Measurements from ENCODE around the gene DOCK3. TPM values are rescaled to one million over a fixed set of nuclear protein-coding genes. Genes with fewer than 3 reads are reported as not detected.
"Not testable (repeated sequence)": the region's sequence is repeated elsewhere in the genome, so short reads cannot be mapped to it uniquely, and the experiment has no call there.

The DOCK3 gene
- total RNA-seq, 1 experiment from 2014 or later = 8.3 TPM

DNA sequence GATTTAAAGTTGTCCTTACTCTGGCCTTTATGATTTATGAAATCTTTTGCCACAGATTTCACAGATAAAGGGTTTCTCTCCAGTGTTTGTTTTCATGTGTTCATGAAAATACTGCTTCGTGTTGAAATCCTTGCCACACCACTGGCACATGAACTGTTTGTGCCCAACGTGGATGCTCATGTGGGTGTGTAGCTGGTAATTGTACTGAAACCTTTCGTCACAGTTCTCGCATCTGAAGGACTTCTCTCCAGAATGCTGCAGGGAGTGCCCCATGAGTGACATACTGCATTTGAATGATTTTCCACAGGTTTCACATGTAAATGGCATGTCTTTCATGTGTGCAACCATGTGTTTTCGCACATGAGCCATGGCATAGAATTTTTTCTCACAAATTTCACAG, 111.9 kb downstream of the DOCK3 start:
- Histone ChIP-seq H3K9me3 (ENCODE audit: control insufficient read depth, low read depth, low read length) (no peaks in the 10 kb centered on the region), H2BK120ac (ENCODE audit: low read depth, low read length, poor library complexity, severe bottlenecking) (no peak overlapping the region), H4K5ac (ENCODE audit: insufficient read length, low read depth, low read length) (no peak overlapping the region), H4K20me1 (ENCODE audit: control insufficient read depth, insufficient read depth, insufficient read length) (no peaks in the 10 kb centered on the region), H3K4ac (ENCODE audit: low read depth, low read length) (no peak overlapping the region), H2BK20ac (ENCODE audit: low read depth, low read length, poor library complexity, severe bottlenecking) (no peak overlapping the region), H4K8ac (replicated peaks; ENCODE audit: insufficient read length, low read depth, low read length) (no peak overlapping the region), H3K79me2 (ENCODE audit: insufficient read depth, low read length) (no peaks in the 10 kb centered on the region; the same call in 1 of the 2 replicates), H3K27ac (ENCODE audit: insufficient read length, low read depth, low read length) (no peak overlapping the region), H3K14ac (ENCODE audit: insufficient read depth, low read length) (no peak overlapping the region), H3K4me1 (ENCODE audit: insufficient read depth, low read length) (no peaks in the 10 kb centered on the region), H2BK15ac (ENCODE audit: low read depth, low read length) (no peak overlapping the region), H3K18ac (ENCODE audit: insufficient read length, low read depth, low read length) (no peak overlapping the region), H2AK5ac (ENCODE audit: insufficient read length, low read length) (no peak overlapping the region), H4K91ac (ENCODE audit: insufficient read length, low read depth, low read length) (no peak overlapping the region), H2AFZ (ENCODE audit: low read length) (no peak overlapping the region), H3K56ac (ENCODE audit: insufficient read length, low read depth, low read length) (no peak overlapping the region), H3K27me3 (ENCODE audit: insufficient read depth, low read length) (no peaks in the 10 kb centered on the region), H3K23me2 (ENCODE audit: insufficient read length, low read depth, low read length, poor library complexity, severe bottlenecking) (no peaks in the 10 kb centered on the region), H3K9ac (ENCODE audit: extremely low read depth, insufficient read length, low read length) (no peak overlapping the region), H2BK5ac (ENCODE audit: insufficient read length, low read length) (no peak overlapping the region), H2BK12ac (ENCODE audit: insufficient read length, low read depth, low read length) (no peak overlapping the region), H3K79me1 (ENCODE audit: insufficient read depth, low read depth, low read length, poor library complexity, severe bottlenecking) (no peaks in the 10 kb centered on the region), H3K23ac (ENCODE audit: insufficient read length, low read depth, low read length) (no peak overlapping the region), H3K4me2 (ENCODE audit: insufficient read depth, insufficient read length, low read length) (no peak overlapping the region), H3T11ph (ENCODE audit: low read length) (no peak overlapping the region)
- no peak for DNase-seq
- H3K4me3 Mint-ChIP-seq = no peak overlapping the region
- H3K27ac Mint-ChIP-seq = no peak overlapping the region
- WGBS (ENCODE audit: extremely low coverage, insufficient read length, low lambda C conversion rate) = no CpG with 5 or more reads among the region's 5 CpGs
- H3K9me3 Mint-ChIP-seq = peaks cover 26 to 28% of the 10 kb centered on the region in 2 experiments
- no peaks in the 10 kb centered on the region for H3K27me3 Mint-ChIP-seq (ENCODE audit: low read depth)
- TF ChIP-seq, protein P1, sequence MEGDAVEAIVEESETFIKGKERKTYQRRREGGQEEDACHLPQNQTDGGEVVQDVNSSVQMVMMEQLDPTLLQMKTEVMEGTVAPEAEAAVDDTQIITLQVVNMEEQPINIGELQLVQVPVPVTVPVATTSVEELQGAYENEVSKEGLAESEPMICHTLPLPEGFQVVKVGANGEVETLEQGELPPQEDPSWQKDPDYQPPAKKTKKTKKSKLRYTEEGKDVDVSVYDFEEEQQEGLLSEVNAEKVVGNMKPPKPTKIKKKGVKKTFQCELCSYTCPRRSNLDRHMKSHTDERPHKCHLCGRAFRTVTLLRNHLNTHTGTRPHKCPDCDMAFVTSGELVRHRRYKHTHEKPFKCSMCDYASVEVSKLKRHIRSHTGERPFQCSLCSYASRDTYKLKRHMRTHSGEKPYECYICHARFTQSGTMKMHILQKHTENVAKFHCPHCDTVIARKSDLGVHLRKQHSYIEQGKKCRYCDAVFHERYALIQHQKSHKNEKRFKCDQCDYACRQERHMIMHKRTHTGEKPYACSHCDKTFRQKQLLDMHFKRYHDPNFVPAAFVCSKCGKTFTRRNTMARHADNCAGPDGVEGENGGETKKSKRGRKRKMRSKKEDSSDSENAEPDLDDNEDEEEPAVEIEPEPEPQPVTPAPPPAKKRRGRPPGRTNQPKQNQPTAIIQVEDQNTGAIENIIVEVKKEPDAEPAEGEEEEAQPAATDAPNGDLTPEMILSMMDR (conservative IDR thresholded peaks at IDR 0.05) = no peak
- H3K4me1 Mint-ChIP-seq = peaks cover 31 to 32% of the 10 kb centered on the region in 2 experiments
- peaks cover 24 to 40% (median 29%) of the 10 kb centered on the region in 3 experiments for H3K36me3 Mint-ChIP-seq (ENCODE audit: insufficient read depth in 1 of 3, low read depth in 3 of 3)

DNA sequence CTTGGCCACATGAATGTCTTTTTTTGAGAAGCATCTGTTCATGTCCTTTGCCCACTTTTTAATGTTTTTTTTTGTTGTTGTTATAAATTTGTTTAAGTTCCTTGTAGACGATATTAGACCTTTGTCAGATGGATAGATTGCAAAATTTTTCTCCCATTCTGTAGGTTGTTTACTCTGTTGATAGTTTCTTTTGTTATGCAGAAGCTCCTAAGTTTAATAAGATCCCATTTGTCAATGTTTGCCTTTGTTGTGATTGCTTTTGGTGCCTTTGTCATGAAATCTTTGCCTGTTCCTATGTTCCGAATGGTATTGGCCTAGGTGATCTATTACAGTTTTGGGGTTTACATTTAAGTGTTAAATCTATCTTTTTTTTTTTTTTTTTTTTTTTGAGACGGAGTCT, 116.2 kb downstream of the DOCK3 start:
- H4K91ac ChIP-seq (ENCODE audit: insufficient read length, low read depth, low read length); H3K79me1 ChIP-seq (ENCODE audit: insufficient read depth, low read depth, low read length, poor library complexity, severe bottlenecking); H3K27me3 Mint-ChIP-seq (ENCODE audit: low read depth); H3T11ph ChIP-seq (ENCODE audit: low read length); H3K9ac ChIP-seq (ENCODE audit: extremely low read depth, insufficient read length, low read length); H2BK20ac ChIP-seq (ENCODE audit: low read depth, low read length, poor library complexity, severe bottlenecking); H2AFZ ChIP-seq (ENCODE audit: low read length); H3K79me2 ChIP-seq (ENCODE audit: insufficient read depth, low read length); H4K20me1 ChIP-seq (ENCODE audit: control insufficient read depth, insufficient read depth, insufficient read length); H3K4ac ChIP-seq (ENCODE audit: low read depth, low read length); H3K4me2 ChIP-seq (ENCODE audit: insufficient read depth, insufficient read length, low read length); H2BK15ac ChIP-seq (ENCODE audit: low read depth, low read length); H3K23ac ChIP-seq (ENCODE audit: insufficient read length, low read depth, low read length); H3K9me3 ChIP-seq (ENCODE audit: control insufficient read depth, low read depth, low read length); H3K27ac ChIP-seq (ENCODE audit: insufficient read length, low read depth, low read length); H3K14ac ChIP-seq (ENCODE audit: insufficient read depth, low read length); H3K23me2 ChIP-seq (ENCODE audit: insufficient read length, low read depth, low read length, poor library complexity, severe bottlenecking); H3K56ac ChIP-seq (ENCODE audit: insufficient read length, low read depth, low read length); H3K18ac ChIP-seq (ENCODE audit: insufficient read length, low read depth, low read length); H2BK120ac ChIP-seq (ENCODE audit: low read depth, low read length, poor library complexity, severe bottlenecking); H3K4me3 Mint-ChIP-seq; DNase-seq; H2BK5ac ChIP-seq (ENCODE audit: insufficient read length, low read length); H2BK12ac ChIP-seq (ENCODE audit: insufficient read length, low read depth, low read length); H2AK5ac ChIP-seq (ENCODE audit: insufficient read length, low read length); H4K5ac ChIP-seq (ENCODE audit: insufficient read length, low read depth, low read length); H3K27me3 ChIP-seq (ENCODE audit: insufficient read depth, low read length); H3K4me1 ChIP-seq (ENCODE audit: insufficient read depth, low read length); H4K8ac ChIP-seq (replicated peaks; ENCODE audit: insufficient read length, low read depth, low read length); H3K36me3 Mint-ChIP-seq (ENCODE audit: insufficient read depth in 1 of 3, low read depth in 3 of 3); H3K9me3 Mint-ChIP-seq: not testable (repeated sequence)
- no CpG with 5 or more reads among the region's 3 CpGs for WGBS (ENCODE audit: extremely low coverage, insufficient read length, low lambda C conversion rate)
- Mint-ChIP-seq H3K27ac (peak overlapping the region in 2 of 3 experiments; percentile 7 to 44; a peak in 4 of 7 replicates), H3K4me1 (peaks cover 51 to 53% of the 10 kb centered on the region in 2 experiments)

Data from H9 (cell line).